HG02642 (cell line): ENCODE measurements around the gene OSBPL2.
A peak's percentile ranks its signal among the peaks of the same experiment; 100 is the strongest.

Source experiments
- ATAC-seq: cut with Tn5 transposase; IDR thresholded peaks from one replicate; pipeline ENCODE4 v1.9.1; 2021; ENCODE audit warnings: mild to moderate bottlenecking; ENCODE audit not compliant: unreplicated experiment, poor library complexity

The OSBPL2 gene

GRCh38 chr20:62219992-62220665 is 18.2 kb upstream of the OSBPL2 start, which contains the start of gene HRH3:
Gene HRH3, minus strand, starts transcription at chr20:62220278. Its CDS starts 308 bp downstream, at chr20:62219970.
- peak; percentile 43 for ATAC-seq

GRCh38 chr20:62220666-62221568 is 17.4 kb upstream of the OSBPL2 start:
- no peak for ATAC-seq

DNA sequence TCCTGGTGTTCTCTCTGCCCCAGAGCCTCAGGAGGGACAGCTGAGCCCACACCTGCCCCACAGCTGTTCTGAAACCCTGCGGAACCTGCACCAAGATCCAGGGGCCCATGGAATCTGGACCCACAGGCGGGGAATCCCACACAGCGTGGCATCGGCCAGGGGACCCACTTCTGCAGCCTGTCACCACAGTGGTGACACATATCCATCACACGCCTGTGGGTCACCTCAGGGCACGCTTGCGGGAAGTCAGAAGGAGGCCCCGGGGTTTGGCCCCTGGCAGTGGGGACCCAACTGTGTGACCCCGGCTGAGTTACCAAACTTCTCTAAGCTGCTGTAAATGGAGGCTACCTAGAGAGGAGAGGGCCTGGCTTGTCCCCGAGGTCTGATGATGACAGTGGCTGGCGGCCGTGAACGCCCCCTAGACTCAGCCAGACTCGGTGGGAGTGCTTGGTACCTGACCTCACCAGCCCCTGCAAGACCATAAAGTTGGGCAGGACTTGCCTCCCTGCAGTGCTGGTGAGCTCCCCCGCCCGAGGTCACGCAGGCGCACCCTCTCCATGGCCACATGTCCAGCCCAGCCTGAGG is 16.0 kb upstream of the OSBPL2 start:
- ATAC-seq = no peak

DNA sequence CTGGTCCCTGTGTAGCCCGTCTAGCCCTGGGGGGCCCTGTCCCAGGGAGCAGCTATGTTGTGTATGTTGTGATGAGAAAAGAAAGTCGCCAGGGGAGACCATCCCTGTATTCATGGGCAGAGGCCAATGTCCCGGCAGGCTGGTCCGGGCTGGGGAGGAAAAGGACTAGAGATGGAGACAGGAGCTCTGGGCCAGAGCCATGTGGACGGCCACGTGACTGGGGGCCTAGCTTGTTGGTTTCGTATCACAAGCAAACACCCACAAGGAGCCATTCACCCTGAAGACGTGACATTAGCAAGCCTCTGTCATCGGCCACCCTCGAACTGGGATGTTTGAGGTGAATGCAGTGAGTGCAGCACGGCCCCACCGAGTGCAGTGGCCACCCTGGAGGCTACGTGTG is 15.3 kb upstream of the OSBPL2 start:
- ATAC-seq = no peak

DNA sequence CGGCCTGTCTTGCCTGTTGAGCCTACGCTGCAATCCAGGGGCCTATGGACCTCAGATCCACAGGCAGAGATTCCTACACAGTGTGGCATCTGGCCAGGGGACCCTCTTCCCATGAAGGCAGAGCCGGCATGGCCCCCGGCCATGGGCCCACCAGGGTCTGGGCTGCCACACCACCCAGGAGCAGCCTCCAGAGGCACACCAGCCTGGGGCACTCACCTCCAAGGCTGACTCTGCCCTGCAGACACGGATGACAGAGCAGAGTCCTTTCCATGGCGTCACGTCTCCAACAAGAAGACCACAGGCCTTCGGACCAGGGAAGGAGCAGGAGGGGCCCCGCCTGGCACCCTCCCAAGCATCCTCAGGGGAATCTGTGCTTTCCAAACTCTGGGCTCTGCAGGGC is 14.8 kb upstream of the OSBPL2 start:
- ATAC-seq = no peak

GRCh38 chr20:62224113-62224855 is 14.0 kb upstream of the OSBPL2 start:
- no peak for ATAC-seq

GRCh38 chr20:62225026-62225425 is 13.3 kb upstream of the OSBPL2 start:
- ATAC-seq = no peak

DNA sequence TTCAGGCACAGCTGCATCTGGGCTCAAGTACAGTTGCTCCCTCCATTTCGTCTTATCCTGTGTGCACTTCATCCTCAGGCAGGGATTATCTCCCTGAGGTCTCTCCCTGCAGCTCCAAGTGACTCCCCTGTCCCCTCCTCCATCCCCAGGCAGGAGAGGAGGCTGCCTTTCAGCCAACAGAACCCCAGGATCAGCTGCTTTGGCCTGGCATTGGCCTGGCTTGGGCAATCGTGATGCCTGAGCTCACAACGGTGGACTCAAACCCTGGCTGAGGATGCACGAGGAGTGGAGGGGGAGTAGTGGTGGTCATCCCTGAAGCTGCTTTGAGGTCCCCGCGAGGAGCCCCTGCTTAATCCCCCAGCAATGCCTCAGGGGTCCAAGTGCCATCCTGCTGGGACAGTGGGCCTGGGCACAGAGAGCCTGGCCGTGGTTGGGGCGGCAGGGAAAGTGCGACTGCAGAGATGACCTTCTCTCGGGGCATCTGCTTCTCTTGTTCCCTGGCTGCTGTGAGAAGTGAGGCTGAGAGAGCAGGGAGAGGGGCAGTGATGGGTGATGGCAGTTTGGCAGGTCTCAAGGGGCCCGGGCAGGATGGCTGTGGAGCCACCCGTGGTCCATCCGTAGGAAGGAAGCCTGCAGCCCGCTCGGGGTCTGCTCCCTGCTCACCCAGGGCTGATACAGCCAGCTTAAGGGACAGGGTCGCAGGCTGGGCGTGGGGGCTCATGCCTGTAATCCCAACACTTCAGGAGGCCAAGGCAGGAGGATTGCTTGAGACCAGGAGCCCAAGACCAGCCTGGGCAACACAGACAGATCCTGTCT is 12.3 kb upstream of the OSBPL2 start:
- no peak for ATAC-seq

DNA sequence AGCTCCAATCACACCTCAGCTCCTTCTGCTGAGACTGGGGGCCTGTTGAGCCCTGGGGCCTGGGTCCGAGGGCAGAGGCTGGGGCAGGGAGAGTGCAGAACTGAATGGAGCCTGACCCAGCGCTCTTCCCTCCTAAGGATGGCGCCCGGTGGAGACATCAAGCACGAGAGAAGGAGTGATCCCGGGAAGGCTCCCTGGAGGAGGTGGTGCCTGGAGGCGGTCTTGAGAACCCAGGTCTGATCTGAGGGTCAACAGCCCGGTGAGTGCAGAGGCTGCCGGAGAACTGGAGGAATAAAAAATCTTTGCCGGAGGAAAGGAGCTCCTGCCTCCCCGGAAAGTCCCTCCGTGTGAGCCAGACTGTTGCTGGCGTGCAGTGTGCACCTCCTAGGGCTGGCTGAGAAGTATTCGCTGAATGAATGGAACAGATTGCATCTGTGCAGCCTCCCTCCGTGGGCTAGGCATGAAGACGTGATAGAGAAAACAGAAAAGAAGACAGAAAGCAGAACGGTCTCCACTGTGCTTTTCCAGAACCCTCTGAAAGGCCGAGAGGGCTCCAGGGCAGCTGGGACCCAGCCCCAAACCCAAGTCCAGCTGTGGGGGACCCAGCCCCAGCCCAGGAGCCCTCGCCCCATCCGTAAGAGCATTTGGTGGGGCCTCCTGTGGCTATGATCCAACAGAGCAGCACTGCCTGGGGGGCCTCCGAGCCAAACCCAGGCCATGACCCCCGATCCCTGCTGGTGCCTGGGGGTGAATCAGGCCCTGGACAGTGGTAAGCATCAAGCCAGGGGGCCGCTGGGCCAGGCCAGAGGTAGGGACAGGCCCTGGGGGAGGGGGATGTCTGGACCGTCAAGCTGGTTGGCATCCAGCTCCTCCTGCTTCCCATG is 11.4 kb upstream of the OSBPL2 start:
- ATAC-seq = no peak

DNA sequence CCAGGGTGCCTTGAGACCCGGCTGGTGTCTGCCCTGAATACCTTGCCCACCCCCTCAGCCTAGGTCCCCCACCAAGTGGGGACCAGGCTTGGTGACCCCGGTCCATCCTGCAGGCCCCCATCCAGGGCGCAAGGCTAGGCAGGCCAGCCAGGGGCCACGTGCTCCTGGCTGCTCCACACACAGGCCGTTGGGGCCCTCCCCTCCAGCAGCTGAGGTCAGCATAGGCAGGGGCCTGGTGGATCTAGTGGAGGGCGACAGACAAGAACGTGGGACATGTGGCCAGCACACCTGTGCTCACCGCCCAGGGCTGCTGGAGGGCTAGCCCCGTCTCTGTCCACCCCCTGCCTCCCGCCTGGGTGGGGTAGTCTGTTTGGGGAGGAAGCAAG is 10.7 kb upstream of the OSBPL2 start:
- ATAC-seq = no peak

DNA sequence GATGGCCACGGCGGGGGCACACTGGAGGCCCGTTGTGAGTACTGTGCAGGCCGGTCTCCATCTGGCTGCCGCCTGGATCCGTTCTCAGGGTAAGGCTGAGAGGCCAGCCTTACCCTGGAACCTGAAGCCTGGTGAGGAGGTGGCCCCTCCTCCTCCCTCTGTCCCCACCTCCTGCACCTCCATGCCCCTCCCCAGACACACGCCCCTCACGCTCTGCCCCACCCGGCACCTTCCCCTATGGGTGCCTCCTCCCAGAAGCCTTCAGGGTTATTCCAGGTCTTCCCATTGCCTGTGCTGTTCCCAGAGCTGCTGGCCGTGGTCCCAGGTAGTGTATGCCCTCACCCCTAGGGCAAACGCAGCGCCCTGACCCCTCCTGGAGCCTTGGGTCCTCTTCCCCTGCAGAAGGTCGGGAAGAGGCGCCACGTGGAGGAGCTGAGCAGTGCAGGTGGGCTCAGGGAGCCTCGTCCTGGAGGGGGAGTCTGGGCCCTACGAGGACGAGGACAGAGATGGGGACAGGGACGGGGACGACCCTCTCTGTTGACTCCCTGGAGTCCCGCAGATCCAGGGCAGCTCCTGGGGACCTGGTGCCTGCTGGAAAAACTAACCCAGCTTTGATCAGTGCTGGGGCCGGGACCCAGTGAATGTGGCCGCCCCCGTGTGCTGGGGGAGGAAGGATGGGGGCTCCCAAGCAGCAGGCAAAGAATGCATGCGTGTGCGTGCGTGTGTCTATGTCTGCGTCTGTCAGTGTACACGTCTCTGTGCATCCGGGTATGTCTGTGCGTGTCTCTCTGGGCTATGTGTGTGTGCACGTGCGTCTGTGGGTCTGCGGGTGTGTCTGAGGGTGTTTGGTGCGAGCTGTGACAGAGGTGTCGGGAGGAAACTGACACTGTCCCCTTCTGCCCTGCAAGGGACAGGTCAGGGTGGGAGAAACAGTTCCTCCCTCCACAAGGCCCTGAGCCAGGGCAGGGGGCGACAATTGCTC is 10.1 kb upstream of the OSBPL2 start:
- no peak for ATAC-seq

- ATAC-seq = no peak
Observed at GRCh38 chr20:62228982-62229545, 9.3 kb upstream of the OSBPL2 start.

GRCh38 chr20:62229667-62230066 is 8.7 kb upstream of the OSBPL2 start:
- ATAC-seq = no peak

DNA sequence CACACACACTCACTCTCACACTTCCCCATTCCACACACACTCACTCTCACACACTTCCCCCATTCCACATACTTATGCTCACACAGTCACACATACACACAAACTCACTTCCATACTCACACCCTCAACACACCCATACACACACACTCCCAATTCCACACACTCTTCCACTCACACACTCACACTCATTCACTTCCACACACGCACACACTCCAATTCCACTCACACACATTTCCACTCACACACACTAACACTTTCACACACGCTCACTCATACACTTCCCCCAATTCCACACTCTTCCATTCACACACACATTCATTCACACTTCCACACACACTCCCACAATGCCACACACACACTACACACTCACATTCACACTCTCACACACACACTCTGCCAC is 8.0 kb upstream of the OSBPL2 start:
- ATAC-seq = no peak

GRCh38 chr20:62230696-62231095 is 7.6 kb upstream of the OSBPL2 start:
- ATAC-seq = no peak

DNA sequence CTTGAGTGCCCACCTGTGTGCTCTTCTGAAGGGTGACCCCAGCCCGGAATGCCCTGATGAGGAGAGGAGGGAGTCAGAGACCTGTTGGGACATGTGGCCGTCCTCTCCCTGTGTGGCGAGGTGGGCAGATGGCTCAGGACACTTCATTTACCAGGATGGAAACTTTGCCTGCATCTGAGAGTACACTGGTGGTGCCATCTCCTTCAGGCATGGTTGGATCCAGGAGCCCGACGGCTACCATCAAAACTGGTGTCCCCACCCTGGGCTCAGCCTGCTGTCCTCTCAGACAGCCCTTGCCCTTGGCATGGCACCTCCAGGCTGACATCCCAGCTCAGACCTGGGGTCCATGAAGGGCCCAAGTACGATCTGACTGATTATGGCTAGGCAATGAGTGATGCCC is 7.0 kb upstream of the OSBPL2 start:
- no peak for ATAC-seq

DNA sequence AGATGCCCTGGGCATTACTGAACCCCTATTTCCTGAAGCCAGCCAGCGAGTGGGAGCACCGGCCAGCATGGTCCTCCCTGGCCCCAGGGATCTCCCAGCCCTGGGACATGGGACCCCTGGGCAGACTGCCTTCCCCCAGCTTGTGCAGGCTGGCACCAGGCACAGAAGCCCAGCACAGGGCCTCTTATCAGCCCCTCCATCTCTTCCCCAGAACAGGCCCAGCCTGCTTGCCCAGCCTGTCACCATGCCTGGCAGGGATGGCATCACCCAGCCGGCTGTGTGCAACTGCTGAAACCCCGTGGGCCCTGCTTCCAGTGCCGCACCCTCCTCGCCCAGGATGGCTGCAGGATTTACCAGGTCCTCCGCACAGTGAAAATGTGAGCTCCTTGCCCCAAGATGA is 6.1 kb upstream of the OSBPL2 start:
- ATAC-seq = no peak
